CD4-positive, alpha-beta T cell treated with Interleukin-2 at 100 ng/mL for 4 hours (primary cell): ENCODE measurements around the gene LIMS4.
"Not testable (repeated sequence)": the region's sequence is repeated elsewhere in the genome, so short reads cannot be mapped to it uniquely, and the experiment has no call there.

Experiments
- DNase-seq: peaks from one replicate; pipeline ENCODE4 v3.0.0-alpha.2; 2020; ENCODE audit warnings: low spot score

The LIMS4 gene

GRCh38 chr2:110450951-110451350 is 21.7 kb downstream of the LIMS4 start:
- DNase-seq = not testable (repeated sequence)

GRCh38 chr2:110449127-110449947 is 23.3 kb downstream of the LIMS4 start:
- not testable (repeated sequence) for DNase-seq

DNA sequence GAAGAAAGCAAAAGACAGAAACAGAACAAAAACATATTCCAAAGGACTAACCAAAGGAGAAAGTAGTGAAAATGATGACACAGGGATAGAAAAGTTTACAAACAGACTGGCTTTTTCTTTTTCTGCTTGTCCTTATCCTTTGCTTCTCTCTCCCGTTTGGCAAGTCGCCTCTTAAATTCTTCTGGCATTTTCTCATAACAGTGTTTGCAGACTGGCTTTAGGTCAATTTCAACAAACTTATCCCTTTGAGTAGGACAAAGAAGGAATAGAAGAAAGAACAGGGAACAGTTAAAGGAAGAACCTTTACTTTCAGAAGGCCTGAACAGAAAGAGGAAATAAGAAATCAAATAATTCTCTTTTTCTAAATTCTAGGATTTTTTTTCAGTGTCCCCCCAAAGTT is 26.0 kb downstream of the LIMS4 start:
- DNase-seq = not testable (repeated sequence)

DNA sequence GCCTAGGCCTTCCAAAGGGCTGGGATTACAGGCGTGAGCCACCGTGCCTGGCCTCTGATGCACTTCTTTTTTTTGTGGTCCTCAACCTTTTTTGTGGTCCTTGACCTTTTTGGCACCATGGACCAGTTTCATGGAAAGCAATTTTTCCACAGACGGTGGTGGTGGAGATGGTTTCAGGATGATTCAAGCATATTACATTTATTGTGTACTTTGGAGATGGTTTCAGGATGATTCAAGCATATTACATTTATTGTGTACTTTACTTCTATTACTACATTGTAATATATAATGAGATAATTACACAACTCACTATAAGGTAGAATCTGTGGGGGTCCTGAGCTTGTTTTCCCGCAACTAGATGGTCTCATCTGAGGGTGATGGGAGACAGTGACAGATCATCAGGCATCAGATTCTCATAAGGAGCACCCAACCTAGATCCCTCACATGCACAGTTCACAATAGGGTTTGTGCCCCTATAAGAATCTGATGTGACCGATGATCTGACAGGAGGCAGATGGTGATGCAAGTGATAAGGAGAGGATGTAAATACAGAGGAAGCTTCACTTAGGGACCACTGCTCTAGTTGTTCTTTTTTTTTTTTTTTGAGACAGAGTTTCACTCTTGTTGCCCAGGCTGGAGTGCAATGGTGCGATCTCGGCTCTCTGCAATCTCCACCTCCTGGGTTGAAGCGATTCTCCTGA is 29.2 kb downstream of the LIMS4 start:
- not testable (repeated sequence) for DNase-seq

- DNase-seq = not testable (repeated sequence)
These were observed 30.7 kb downstream of the LIMS4 start for GRCh38 chr2:110441905-110442304.

GRCh38 chr2:110434565-110434964 is 38.1 kb downstream of the LIMS4 start:
- DNase-seq = not testable (repeated sequence)

DNA sequence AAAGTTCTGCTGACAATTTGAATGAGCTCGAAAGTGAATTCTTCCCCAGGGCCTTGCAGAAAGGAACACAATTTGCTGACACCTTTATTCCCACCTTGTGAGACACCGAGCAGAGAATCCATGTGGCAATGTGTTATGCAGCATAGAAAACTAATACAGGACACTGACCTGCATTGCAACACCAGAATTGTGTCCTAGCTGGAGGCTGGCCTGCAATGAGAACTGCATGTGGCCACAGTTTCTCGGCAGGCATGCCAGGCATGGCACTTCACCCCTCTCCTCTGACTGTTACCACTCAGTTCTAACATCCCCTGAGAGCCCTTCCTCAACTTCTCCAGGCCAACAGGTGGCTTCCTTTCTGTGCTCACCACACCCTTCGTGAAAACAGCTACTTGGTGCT is 46.9 kb downstream of the LIMS4 start:
- not testable (repeated sequence) for DNase-seq

- DNase-seq = not testable (repeated sequence)
These were observed 48.2 kb downstream of the LIMS4 start for GRCh38 chr2:110424421-110424820.

DNA sequence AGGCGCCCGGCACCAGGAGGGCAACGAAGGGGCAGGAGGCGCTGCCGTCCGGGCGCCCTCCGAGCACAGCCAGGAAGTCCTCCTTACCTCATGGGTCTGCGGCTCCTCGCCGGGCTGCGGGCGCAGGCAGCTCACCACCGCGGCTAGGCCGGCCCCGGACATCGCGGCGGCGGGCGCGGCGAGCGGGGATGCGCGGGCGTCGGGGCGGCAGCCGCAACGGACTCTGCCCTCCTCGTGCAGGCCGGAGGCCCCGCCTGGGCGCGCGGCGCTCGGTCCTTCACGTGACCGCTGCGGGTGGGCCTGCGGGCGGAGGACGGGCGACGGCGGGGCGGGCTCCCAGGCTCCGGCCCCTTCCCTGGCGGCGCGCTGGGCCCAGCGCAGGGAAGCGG is 49.0 kb downstream of the LIMS4 start:
- not testable (repeated sequence) for DNase-seq

- not testable (repeated sequence) for DNase-seq
These were observed 49.6 kb downstream of the LIMS4 start for GRCh38 chr2:110422852-110423573.

GRCh38 chr2:110420641-110421354 is 51.8 kb downstream of the LIMS4 start:
- DNase-seq = not testable (repeated sequence)

- not testable (repeated sequence) for DNase-seq
These were observed 65.5 kb downstream of the LIMS4 start for GRCh38 chr2:110407142-110407541.

DNA sequence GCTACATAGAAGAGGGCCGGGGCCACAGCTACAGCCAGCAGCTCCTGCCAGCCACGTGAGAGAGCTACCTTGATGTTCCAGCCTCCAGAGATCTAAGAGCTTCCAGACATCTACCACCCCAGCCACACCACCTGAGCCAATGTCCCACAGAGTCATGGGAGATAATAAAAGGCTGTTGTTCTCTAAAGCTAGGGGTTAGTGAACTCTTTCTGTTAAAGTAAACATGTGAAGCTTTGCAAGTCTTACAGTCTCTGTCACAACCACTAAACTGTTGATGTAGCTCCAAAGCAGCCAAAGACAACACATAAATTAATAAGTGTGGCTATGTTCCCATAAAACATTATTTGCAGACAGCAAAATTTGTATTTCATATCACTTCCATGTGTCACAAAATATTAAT is 67.6 kb downstream of the LIMS4 start:
- not testable (repeated sequence) for DNase-seq

DNA sequence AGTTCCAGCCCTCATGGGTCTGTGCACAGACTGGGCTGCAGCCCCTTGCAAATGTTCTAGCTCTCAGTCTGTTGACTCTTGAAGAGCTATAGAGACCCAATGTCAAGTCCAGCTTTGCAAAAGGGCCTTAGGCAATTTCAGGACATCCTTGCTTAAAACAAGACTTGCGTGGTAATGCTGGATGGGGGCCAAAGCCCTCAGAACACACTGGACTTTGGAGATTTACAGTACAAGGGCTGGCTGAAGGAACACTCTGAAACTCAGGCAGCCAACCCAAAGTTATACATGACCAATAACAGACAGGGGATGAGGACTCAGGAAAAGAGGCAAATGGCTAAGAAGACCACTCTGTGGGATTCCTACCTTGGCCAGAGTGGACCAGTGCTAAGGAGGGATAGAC is 68.4 kb downstream of the LIMS4 start:
- not testable (repeated sequence) for DNase-seq

DNA sequence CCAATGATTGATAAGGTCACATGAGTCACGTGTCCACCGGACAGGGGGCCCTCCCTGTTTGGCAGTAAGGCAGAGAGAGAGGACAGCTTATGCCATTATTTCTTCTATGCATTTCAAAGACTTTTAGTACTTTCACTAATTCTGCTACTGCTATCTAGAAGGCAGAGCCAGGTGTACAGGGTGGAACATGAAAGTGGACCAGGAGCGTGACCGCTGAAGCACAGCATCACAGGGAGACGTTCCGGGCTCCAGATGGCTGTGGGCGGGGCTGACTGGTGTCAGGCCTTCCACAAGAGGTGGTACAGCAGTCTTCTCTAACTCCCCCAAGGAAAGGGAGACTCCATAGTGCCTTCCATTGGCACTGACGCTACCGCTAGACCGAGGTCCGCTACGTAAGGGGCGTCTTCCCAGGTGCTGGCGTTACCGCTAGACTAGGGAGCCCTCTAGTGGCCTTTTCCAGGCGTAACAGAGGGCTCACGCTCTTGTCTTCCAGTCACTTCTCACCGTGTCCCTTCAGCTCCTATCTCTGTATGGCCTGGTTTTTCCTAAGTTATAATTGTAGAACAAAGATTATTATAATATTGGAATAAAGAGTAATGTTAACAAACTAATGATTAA is 71.5 kb downstream of the LIMS4 start:
- not testable (repeated sequence) for DNase-seq

DNA sequence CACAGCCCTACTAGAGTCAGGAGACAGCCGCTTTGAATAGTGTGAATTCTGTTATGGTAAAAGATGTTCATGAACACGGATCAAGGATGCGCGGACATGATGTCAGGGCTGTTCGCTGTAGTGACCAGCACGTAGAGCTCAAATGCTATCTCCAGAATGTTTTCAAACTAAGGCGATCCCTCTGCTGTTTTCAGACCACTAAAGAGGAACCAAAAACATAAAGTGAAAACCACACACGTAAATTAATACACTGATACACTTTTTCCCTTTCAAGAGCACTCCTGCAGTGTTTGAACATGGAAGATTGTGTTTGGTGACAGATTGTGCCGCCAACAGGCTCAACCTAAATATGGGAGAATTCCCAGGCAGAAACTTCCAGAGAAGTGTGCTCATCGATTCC is 73.2 kb downstream of the LIMS4 start:
- DNase-seq = not testable (repeated sequence)

- DNase-seq = not testable (repeated sequence)
These were observed 76.6 kb downstream of the LIMS4 start for GRCh38 chr2:110395990-110396389.
